ENCODE measurements around the gene ANKRD36C.
"Not testable (repeated sequence)": the region's sequence is repeated elsewhere in the genome, so short reads cannot be mapped to it uniquely, and the experiment has no call there.

ANKRD36C gene

DNA sequence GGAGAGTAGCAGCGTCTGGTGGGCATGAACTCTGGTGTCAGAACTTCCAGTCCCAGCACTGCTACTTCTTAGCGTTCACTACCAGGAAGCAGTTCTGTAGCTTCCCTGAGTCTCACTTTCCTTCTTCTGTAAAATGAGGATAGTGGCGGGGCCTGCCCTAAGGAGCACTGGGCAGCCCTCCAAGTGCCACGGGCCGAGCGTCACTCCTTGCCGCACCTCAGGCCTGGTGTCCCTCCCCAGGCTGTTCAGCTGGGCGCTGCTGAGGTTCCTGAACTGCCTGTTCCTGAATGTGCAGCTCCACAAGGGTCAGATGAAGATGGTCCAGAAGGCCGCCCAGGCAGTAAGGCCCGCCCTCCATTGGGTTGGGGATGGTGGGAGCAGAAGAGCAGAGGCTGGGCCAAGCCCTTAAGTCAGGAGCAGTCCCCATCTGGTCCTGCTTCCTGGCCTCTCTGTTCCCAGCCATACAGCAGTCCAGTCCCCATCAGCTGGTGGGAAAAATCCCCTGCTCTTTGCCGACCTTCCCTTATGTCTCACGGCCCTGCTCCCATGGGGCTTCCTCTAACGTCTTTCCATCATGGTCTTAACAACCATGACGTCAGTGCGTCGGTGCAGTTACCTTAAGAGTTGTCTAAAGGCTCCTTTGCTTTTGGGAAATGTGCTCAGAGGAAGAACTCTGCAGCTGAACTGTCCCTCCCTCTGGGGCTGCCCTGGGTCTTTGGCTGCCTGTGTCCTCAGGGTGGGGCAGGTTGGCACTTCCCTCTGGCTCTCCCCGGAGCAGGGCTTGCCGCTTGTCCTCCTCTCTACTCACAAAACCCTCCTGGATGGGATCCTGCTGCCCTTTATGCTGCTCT is 195.2 kb downstream of the ANKRD36C start:
- not testable (repeated sequence) for DNase-seq (ENCODE audit: low read depth)

DNA sequence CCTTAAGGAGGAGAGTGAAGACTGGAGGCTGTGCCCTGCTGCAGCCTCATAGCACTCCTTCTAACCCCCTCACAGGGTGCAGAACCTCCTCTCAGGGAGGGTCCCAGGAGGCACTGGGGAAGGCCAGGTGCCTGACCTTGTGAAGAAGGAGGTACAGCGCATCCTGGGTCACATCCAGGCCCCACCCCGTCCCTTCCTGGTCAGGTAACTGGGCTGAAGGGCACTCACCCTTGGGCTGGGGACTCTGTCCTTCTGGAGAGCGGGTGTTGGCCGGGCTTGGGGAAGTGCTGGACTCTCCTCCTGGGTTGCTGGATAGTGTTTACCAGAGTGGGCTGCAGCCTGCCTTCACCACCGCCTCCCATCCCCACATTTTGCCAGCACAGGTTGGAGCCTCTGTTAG is 197.7 kb downstream of the ANKRD36C start:
- not testable (repeated sequence) for DNase-seq (ENCODE audit: low read depth)

DNA sequence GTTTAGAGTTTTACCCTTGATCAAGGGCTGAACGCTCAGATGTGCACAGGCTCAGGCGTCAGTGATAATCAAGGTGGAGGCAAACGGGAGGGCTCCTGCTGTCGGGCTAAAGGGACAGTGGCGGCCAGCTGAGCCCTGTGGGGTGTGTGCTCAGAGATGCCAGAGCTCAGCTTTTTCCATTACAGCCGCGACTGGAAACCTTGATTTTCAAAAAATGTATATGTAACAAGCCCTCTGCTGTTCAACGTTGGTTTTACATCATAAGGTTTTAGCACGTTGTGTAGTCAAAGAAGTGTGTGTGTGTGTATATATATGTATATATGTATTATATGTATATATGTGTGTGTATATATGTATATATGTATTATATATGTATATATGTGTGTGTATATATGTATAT is 201.4 kb downstream of the ANKRD36C start:
- not testable (repeated sequence) for DNase-seq (ENCODE audit: low read depth)

DNA sequence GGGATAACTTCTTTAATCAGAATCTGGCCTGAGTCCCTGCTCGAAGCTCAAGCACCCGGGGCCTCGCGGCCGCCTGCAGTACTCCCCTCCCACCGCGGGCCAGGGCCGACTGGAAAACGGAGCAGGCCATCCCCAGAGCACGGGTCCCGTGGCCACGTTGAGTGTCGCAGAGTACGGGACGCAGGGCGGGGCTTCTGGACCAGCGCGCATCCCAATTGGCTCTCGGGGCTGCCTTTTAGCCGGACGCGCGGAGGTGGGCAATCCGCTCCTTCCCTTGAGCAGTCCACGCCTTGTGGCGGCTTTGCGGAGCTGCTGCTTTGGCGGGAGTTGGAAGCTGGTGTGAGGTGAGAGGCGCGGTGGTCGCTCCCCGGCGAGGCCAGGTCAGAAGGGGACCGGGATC is 202.2 kb downstream of the ANKRD36C start:
- not testable (repeated sequence) for DNase-seq (ENCODE audit: low read depth)

- not testable (repeated sequence) for DNase-seq (ENCODE audit: low read depth)
Observed at GRCh38 chr2:95788642-95789041, 203.0 kb downstream of the ANKRD36C start.
